CD4-positive, alpha-beta memory T cell (primary cell): ENCODE results near the gene CDH13. TPM values are rescaled to one million over a fixed set of nuclear protein-coding genes. Genes with fewer than 3 reads are reported as not detected.

Experiments used
- CTCF ChIA-PET: fragments of 350-600 bp; sonication (Branson Sonifier 250); formaldehyde crosslinking; loops from one replicate; lab custom pipeline; 2021; ENCODE audit warnings: inconsistent platforms; ENCODE audit not compliant: partially characterized antibody; lab: Charles Lee
- POLR2A ChIA-PET: fragments of 350-600 bp; sonication (Branson Sonifier 250); formaldehyde crosslinking; loops from one replicate; lab custom pipeline; 2021; ENCODE audit not compliant: partially characterized antibody; lab: Charles Lee
- DNase-seq, 5 donors: peaks; one replicate each; pipeline versions ENCODE4 v3.0.0 to v3.0.0-alpha.2; 2020 to 2022; ENCODE audit warnings: mixed read lengths in 1 of 5
- H3K27ac ChIP-seq: one replicate; pipeline ENCODE4 v1.7.0; 2013; ENCODE audit warnings: low read depth, low read length
- H3K27me3 ChIP-seq: 2 replicates; pipeline ENCODE4 v1.7.0; 2013; ENCODE audit warnings: mild to moderate bottlenecking, low read length, moderate library complexity; ENCODE audit not compliant: insufficient read depth
- H3K36me3 ChIP-seq: 2 replicates; pipeline ENCODE4 v1.7.0; 2013; ENCODE audit warnings: mild to moderate bottlenecking, low read length, moderate library complexity; ENCODE audit not compliant: insufficient read depth
- H3K4me1 ChIP-seq: 2 replicates; pipeline ENCODE4 v1.7.0; 2013; ENCODE audit warnings: mild to moderate bottlenecking, low read length, moderate library complexity; ENCODE audit not compliant: insufficient read depth
- H3K4me3 ChIP-seq, 2 donors: one replicate each; pipeline ENCODE4 v1.7.0; 2013; ENCODE audit warnings: low read length in 2 of 2, mild to moderate bottlenecking in 1 of 2
- H3K9me3 ChIP-seq, 2 donors: one replicate each; pipeline ENCODE4 v1.7.0; 2013; ENCODE audit warnings: low read length in 2 of 2, control low read depth in 1 of 2; ENCODE audit not compliant: control insufficient read depth in 1 of 2
- H3K27ac Mint-ChIP-seq, 7 donors: one replicate each; pipeline ENCODE4 v1.8.0; 2020 to 2021; ENCODE audit warnings: mixed read lengths in 7 of 7, mild to moderate bottlenecking in 6 of 7, inconsistent platforms in 3 of 7, moderate library complexity in 3 of 7
- H3K27me3 Mint-ChIP-seq, 2 donors: one replicate each; pipeline ENCODE4 v1.8.0; 2020 to 2021; ENCODE audit warnings: mixed read lengths in 2 of 2
- H3K36me3 Mint-ChIP-seq, 2 donors: one replicate each; pipeline ENCODE4 v1.8.0; 2020 to 2021; ENCODE audit warnings: mixed read lengths in 2 of 2, inconsistent platforms in 1 of 2, mild to moderate bottlenecking in 1 of 2
- H3K4me1 Mint-ChIP-seq, 4 donors: one replicate each; pipeline ENCODE4 v1.8.0; 2020 to 2021; ENCODE audit warnings: mixed read lengths in 4 of 4, mild to moderate bottlenecking in 1 of 4
- H3K4me3 Mint-ChIP-seq, 8 donors: one replicate each; pipeline ENCODE4 v1.8.0; 2020 to 2021; ENCODE audit warnings: mixed read lengths in 8 of 8, mild to moderate bottlenecking in 7 of 8, moderate library complexity in 6 of 8, inconsistent platforms in 3 of 8
- H3K9me3 Mint-ChIP-seq, 8 donors: one replicate each; pipeline ENCODE4 v1.8.0; 2020 to 2021; ENCODE audit warnings: mixed read lengths in 8 of 8, mild to moderate bottlenecking in 5 of 8, inconsistent platforms in 3 of 8, moderate library complexity in 1 of 8
- intact Hi-C: fragments of 100-400 bp; cut with micrococcal nuclease; formaldehyde crosslinking; loops from one replicate; pipeline ENCODE4 v1.15.1; 2023
- polyA plus RNA-seq, 2 donors: library from polyadenylated mRNA; unstranded; fragments of 300-500 nt; fragmentation: Illumina TruSeq; gene quantifications; one replicate each; pipeline ENCODE4 v1.2.3, GENCODE V29; 2021
- total RNA-seq, 2 experiments: library from RNA; stranded (reverse); gene quantifications; one replicate each; pipeline ENCODE4 v1.2.3, GENCODE V29; 2021

The CDH13 gene
- total and polyA plus RNA-seq, 4 experiments from 2014 or later = not detected

- Histone ChIP-seq H3K9me3 (no peaks in the 10 kb centered on the region), H3K4me3 (no peak overlapping the region), H3K4me1 (no peaks in the 10 kb centered on the region), H3K27ac (no peak overlapping the region), H3K36me3 (no peaks in the 10 kb centered on the region), H3K27me3 (no peaks in the 10 kb centered on the region)
- Mint-ChIP-seq H3K27ac (no peak overlapping the region), H3K27me3 (no peaks in the 10 kb centered on the region), H3K4me1 (no peaks in the 10 kb centered on the region), H3K36me3 (no peaks in the 10 kb centered on the region), H3K9me3 (peaks cover 0 to 14% (median 9%) of the 10 kb centered on the region in 8 donors), H3K4me3 (no peak overlapping the region)
- no peak for DNase-seq
- ChIA-PET POLR2A (no interaction called here), CTCF (no interaction called here)
- intact Hi-C loops = no loop called here
Observed at GRCh38 chr16:82874271-82874670, 247.5 kb downstream of the CDH13 start.

GRCh38 chr16:82874672-82875071 lies 247.9 kb downstream of the CDH13 start:
- H3K4me1 ChIP-seq = no peaks in the 10 kb centered on the region
- Mint-ChIP-seq H3K27me3 (no peaks in the 10 kb centered on the region), H3K9me3 (peaks cover 0 to 12% (median 8%) of the 10 kb centered on the region in 8 donors), H3K36me3 (no peaks in the 10 kb centered on the region), H3K27ac (no peak overlapping the region), H3K4me3 (no peak overlapping the region), H3K4me1 (no peaks in the 10 kb centered on the region)
- ChIA-PET POLR2A (no interaction called here), CTCF (no interaction called here)
- DNase-seq = no peak
- no peak overlapping the region for H3K27ac ChIP-seq
- H3K36me3 ChIP-seq = no peaks in the 10 kb centered on the region
- no peaks in the 10 kb centered on the region for H3K9me3 ChIP-seq
- H3K27me3 ChIP-seq = no peaks in the 10 kb centered on the region
- no peak overlapping the region for H3K4me3 ChIP-seq
- intact Hi-C loops = no loop called here

- H3K4me3 Mint-ChIP-seq = no peak overlapping the region
- no peaks in the 10 kb centered on the region for H3K27me3 Mint-ChIP-seq
- H3K4me3 ChIP-seq = no peak overlapping the region
- POLR2A ChIA-PET = no interaction called here
- no peaks in the 10 kb centered on the region for H3K27me3 ChIP-seq
- H3K4me1 Mint-ChIP-seq = no peaks in the 10 kb centered on the region
- no peaks in the 10 kb centered on the region for H3K36me3 ChIP-seq
- no peak overlapping the region for H3K27ac Mint-ChIP-seq
- H3K9me3 Mint-ChIP-seq = peaks cover 0 to 2% (median 0%) of the 10 kb centered on the region in 8 donors
- no peaks in the 10 kb centered on the region for H3K4me1 ChIP-seq
- H3K27ac ChIP-seq = no peak overlapping the region
- no peaks in the 10 kb centered on the region for H3K9me3 ChIP-seq
- DNase-seq = no peak
- H3K36me3 Mint-ChIP-seq = no peaks in the 10 kb centered on the region
- CTCF ChIA-PET = no interaction called here
- intact Hi-C loops = no loop called here
Observed at GRCh38 chr16:82876951-82877350, 250.2 kb downstream of the CDH13 start.

- intact Hi-C loops = no loop called here
- Mint-ChIP-seq H3K9me3 (no peaks in the 10 kb centered on the region), H3K4me3 (no peak overlapping the region), H3K27me3 (no peaks in the 10 kb centered on the region), H3K4me1 (no peaks in the 10 kb centered on the region), H3K36me3 (no peaks in the 10 kb centered on the region), H3K27ac (no peak overlapping the region)
- CTCF ChIA-PET = no interaction called here
- H3K36me3 ChIP-seq = no peaks in the 10 kb centered on the region
- no peak for DNase-seq
- POLR2A ChIA-PET = no interaction called here
- H3K27ac ChIP-seq = no peak overlapping the region
- H3K4me3 ChIP-seq = no peak overlapping the region
- H3K9me3 ChIP-seq = no peaks in the 10 kb centered on the region
- no peaks in the 10 kb centered on the region for H3K27me3 ChIP-seq
- H3K4me1 ChIP-seq = no peaks in the 10 kb centered on the region
Observed at GRCh38 chr16:82878466-82878865, 251.7 kb downstream of the CDH13 start.

- Histone ChIP-seq H3K9me3 (no peaks in the 10 kb centered on the region), H3K36me3 (no peaks in the 10 kb centered on the region), H3K4me1 (no peaks in the 10 kb centered on the region), H3K27me3 (no peaks in the 10 kb centered on the region), H3K27ac (no peak overlapping the region), H3K4me3 (no peak overlapping the region)
- Mint-ChIP-seq H3K4me1 (no peaks in the 10 kb centered on the region), H3K36me3 (no peaks in the 10 kb centered on the region), H3K27ac (no peak overlapping the region), H3K27me3 (no peaks in the 10 kb centered on the region), H3K9me3 (no peaks in the 10 kb centered on the region), H3K4me3 (no peak overlapping the region)
- DNase-seq = no peak
- intact Hi-C loops = no loop called here
- CTCF ChIA-PET = no interaction called here
- POLR2A ChIA-PET = no interaction called here
Observed at GRCh38 chr16:82880346-82880745, 253.6 kb downstream of the CDH13 start.

- Histone ChIP-seq H3K36me3 (no peaks in the 10 kb centered on the region), H3K9me3 (no peaks in the 10 kb centered on the region), H3K27me3 (no peaks in the 10 kb centered on the region), H3K27ac (no peak overlapping the region), H3K4me3 (no peak overlapping the region), H3K4me1 (no peaks in the 10 kb centered on the region)
- ChIA-PET POLR2A (no interaction called here), CTCF (no interaction called here)
- Mint-ChIP-seq H3K4me3 (no peak overlapping the region), H3K9me3 (no peaks in the 10 kb centered on the region), H3K27me3 (no peaks in the 10 kb centered on the region), H3K27ac (no peak overlapping the region), H3K36me3 (no peaks in the 10 kb centered on the region), H3K4me1 (no peaks in the 10 kb centered on the region)
- intact Hi-C loops = no loop called here
- no peak for DNase-seq
Observed at GRCh38 chr16:82881516-82881915, 254.7 kb downstream of the CDH13 start.

- Histone ChIP-seq H3K36me3 (no peaks in the 10 kb centered on the region), H3K27ac (no peak overlapping the region), H3K27me3 (no peaks in the 10 kb centered on the region), H3K9me3 (no peaks in the 10 kb centered on the region), H3K4me1 (no peaks in the 10 kb centered on the region), H3K4me3 (no peak overlapping the region)
- peaks cover 0 to 1% (median 0%) of the 10 kb centered on the region in 8 donors for H3K9me3 Mint-ChIP-seq
- no peak overlapping the region for H3K4me3 Mint-ChIP-seq
- no peaks in the 10 kb centered on the region for H3K36me3 Mint-ChIP-seq
- intact Hi-C loops = no loop called here
- ChIA-PET POLR2A (no interaction called here), CTCF (no interaction called here)
- H3K27ac Mint-ChIP-seq = no peak overlapping the region
- no peak for DNase-seq
- no peaks in the 10 kb centered on the region for H3K4me1 Mint-ChIP-seq
- H3K27me3 Mint-ChIP-seq = peaks cover 0 to under 1% of the 10 kb centered on the region in 2 donors
Observed at GRCh38 chr16:82882226-82882625, 255.5 kb downstream of the CDH13 start.
